ENCODE measurements around the gene AMBRA1.

The AMBRA1 gene

DNA sequence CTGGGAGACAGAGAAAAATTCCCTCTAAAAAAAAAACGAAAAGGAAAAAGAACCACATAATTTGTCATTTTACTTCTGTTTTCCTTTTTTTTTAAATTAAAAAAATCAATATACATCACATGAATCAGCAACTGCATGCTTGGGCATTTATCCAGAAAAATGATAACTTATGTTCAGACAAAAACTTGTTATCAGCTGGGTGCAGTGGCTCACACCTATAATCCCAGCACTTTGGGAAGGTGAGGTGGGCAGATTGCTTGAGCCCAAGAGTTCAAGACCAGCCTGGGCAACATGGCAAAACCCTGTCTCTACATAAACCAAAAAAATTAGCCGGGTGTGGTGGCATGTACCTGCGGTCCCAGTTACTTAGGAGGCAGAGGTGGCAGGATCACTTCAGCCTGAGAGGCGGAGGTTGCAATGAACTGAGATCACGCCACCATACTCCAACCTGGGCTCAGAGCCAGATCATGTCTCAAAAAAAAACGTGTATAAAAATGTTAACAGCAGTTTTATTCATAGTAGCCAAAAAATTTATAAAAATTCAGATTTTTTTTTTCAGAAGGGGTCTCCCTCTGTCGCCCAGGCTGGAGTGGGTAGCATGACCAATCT, 28.5 kb downstream of the AMBRA1 start:
- ATAC-seq: no peak
- TF ChIP-seq ZC3H10 (CRISPR knock-in tag; IDR thresholded peaks at IDR 0.05) (no peak), TOX (CRISPR knock-in tag; IDR thresholded peaks at IDR 0.05; ENCODE audit: borderline replicate concordance) (no peak), CSDC2 (CRISPR knock-in tag; IDR thresholded peaks at IDR 0.05) (no peak), PPARA (CRISPR knock-in tag; IDR thresholded peaks at IDR 0.05; ENCODE audit: borderline replicate concordance) (no peak), ZFP30 (CRISPR knock-in tag; IDR thresholded peaks at IDR 0.05) (no peak), BACH2 (CRISPR knock-in tag; IDR thresholded peaks at IDR 0.05; ENCODE audit: borderline replicate concordance) (no peak), ZFP3 (CRISPR knock-in tag; IDR thresholded peaks at IDR 0.05) (no peak), OSR1 (CRISPR knock-in tag; IDR thresholded peaks at IDR 0.05) (no peak), TCF4 (CRISPR knock-in tag; IDR thresholded peaks at IDR 0.05; ENCODE audit: borderline replicate concordance) (no peak), ZNF565 (CRISPR knock-in tag; conservative IDR thresholded peaks at IDR 0.05; ENCODE audit: low read depth) (no peak)
- TF ChIP-seq, protein P1, sequence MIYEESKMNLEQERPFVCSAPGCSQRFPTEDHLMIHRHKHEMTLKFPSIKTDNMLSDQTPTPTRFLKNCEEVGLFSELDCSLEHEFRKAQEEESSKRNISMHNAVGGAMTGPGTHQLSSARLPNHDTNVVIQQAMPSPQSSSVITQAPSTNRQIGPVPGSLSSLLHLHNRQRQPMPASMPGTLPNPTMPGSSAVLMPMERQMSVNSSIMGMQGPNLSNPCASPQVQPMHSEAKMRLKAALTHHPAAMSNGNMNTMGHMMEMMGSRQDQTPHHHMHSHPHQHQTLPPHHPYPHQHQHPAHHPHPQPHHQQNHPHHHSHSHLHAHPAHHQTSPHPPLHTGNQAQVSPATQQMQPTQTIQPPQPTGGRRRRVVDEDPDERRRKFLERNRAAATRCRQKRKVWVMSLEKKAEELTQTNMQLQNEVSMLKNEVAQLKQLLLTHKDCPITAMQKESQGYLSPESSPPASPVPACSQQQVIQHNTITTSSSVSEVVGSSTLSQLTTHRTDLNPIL (CRISPR knock-in tag; IDR thresholded peaks at IDR 0.05; ENCODE audit: low read depth): no peak
- TF ChIP-seq, protein P2, sequence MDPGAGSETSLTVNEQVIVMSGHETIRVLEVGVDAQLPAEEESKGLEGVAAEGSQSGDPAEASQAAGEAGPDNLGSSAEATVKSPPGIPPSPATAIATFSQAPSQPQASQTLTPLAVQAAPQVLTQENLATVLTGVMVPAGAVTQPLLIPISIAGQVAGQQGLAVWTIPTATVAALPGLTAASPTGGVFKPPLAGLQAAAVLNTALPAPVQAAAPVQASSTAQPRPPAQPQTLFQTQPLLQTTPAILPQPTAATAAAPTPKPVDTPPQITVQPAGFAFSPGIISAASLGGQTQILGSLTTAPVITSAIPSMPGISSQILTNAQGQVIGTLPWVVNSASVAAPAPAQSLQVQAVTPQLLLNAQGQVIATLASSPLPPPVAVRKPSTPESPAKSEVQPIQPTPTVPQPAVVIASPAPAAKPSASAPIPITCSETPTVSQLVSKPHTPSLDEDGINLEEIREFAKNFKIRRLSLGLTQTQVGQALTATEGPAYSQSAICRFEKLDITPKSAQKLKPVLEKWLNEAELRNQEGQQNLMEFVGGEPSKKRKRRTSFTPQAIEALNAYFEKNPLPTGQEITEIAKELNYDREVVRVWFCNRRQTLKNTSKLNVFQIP (CRISPR knock-in tag; IDR thresholded peaks at IDR 0.05; ENCODE audit: borderline replicate concordance, low read depth): no peak

DNA sequence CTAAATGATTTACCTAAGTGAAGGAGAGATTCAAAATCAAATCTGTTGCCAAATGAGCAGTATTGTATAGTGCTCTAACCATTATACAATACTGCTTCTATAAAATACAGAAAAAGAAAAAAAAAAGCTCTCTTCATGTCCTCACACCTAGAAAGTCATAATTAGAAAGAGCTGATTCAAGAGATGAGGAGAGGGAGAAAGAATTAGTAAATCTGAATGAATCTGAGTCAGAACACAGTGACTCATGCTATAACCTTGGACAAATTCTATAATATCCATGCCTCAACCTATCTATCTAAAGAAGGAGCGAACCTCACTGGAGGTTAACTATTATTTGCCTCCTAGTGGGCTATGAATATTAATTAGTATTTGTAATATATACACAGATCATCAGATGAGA, 29.4 kb downstream of the AMBRA1 start:
- ATAC-seq: peak; percentile 73
- TF ChIP-seq, protein P3, sequence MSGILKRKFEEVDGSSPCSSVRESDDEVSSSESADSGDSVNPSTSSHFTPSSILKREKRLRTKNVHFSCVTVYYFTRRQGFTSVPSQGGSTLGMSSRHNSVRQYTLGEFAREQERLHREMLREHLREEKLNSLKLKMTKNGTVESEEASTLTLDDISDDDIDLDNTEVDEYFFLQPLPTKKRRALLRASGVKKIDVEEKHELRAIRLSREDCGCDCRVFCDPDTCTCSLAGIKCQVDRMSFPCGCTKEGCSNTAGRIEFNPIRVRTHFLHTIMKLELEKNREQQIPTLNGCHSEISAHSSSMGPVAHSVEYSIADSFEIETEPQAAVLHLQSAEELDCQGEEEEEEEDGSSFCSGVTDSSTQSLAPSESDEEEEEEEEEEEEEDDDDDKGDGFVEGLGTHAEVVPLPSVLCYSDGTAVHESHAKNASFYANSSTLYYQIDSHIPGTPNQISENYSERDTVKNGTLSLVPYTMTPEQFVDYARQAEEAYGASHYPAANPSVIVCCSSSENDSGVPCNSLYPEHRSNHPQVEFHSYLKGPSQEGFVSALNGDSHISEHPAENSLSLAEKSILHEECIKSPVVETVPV (CRISPR knock-in tag; IDR thresholded peaks at IDR 0.05): no peak
- TF ChIP-seq TCF4 (CRISPR knock-in tag; IDR thresholded peaks at IDR 0.05; ENCODE audit: borderline replicate concordance) (no peak), PPARA (CRISPR knock-in tag; IDR thresholded peaks at IDR 0.05; ENCODE audit: borderline replicate concordance) (no peak), CSDC2 (CRISPR knock-in tag; IDR thresholded peaks at IDR 0.05) (no peak), ARNTL (CRISPR knock-in tag; IDR thresholded peaks at IDR 0.05; ENCODE audit: borderline replicate concordance, low read depth) (no peak), ZC3H10 (CRISPR knock-in tag; IDR thresholded peaks at IDR 0.05) (no peak)
- TF ChIP-seq, protein P1 (CRISPR knock-in tag; IDR thresholded peaks at IDR 0.05; ENCODE audit: low read depth): no peak

DNA sequence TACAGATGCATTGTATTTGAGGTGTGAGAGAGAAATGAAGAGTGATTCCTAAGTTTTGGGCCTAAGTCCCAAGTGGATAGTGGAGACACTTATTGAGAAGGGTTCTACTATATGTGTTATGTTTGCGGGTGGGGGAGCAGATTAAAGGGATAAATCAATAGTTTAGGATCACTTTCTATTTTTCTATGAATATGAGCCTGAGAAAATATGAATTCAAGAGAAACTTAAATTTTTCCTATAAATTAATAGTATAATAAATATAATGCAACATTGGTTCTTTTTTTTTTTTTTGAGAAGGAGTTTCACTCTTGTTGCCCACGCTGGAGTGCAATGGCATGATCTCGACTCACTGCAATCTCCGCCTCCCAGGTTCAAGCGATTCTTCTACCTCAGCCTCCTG, 31.3 kb downstream of the AMBRA1 start:
- ATAC-seq: no peak
- TF ChIP-seq, protein P1 (CRISPR knock-in tag; IDR thresholded peaks at IDR 0.05; ENCODE audit: low read depth): no peak
- TF ChIP-seq GLIS3 (CRISPR knock-in tag; IDR thresholded peaks at IDR 0.05): no peak
- no peak for TF ChIP-seq ESRRG (CRISPR knock-in tag; IDR thresholded peaks at IDR 0.05)
- no peak for TF ChIP-seq SNAI2 (CRISPR knock-in tag; IDR thresholded peaks at IDR 0.05)
- TF ChIP-seq PPARA (CRISPR knock-in tag; IDR thresholded peaks at IDR 0.05; ENCODE audit: borderline replicate concordance): no peak
- no peak for TF ChIP-seq ZFP3 (CRISPR knock-in tag; IDR thresholded peaks at IDR 0.05)
- no peak for TF ChIP-seq ZFP30 (CRISPR knock-in tag; IDR thresholded peaks at IDR 0.05)
- TF ChIP-seq OSR1 (CRISPR knock-in tag; IDR thresholded peaks at IDR 0.05): no peak
- TF ChIP-seq, protein P4, sequence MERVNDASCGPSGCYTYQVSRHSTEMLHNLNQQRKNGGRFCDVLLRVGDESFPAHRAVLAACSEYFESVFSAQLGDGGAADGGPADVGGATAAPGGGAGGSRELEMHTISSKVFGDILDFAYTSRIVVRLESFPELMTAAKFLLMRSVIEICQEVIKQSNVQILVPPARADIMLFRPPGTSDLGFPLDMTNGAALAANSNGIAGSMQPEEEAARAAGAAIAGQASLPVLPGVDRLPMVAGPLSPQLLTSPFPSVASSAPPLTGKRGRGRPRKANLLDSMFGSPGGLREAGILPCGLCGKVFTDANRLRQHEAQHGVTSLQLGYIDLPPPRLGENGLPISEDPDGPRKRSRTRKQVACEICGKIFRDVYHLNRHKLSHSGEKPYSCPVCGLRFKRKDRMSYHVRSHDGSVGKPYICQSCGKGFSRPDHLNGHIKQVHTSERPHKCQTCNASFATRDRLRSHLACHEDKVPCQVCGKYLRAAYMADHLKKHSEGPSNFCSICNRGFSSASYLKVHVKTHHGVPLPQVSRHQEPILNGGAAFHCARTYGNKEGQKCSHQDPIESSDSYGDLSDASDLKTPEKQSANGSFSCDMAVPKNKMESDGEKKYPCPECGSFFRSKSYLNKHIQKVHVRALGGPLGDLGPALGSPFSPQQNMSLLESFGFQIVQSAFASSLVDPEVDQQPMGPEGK (CRISPR knock-in tag; IDR thresholded peaks at IDR 0.05; ENCODE audit: borderline replicate concordance): no peak
- no peak for TF ChIP-seq ZNF565 (CRISPR knock-in tag; conservative IDR thresholded peaks at IDR 0.05; ENCODE audit: low read depth)

Data from SK-N-SH treated with all-trans-retinoic acid at 6 μM for 48 hours (cell line).